Glutamatergic neuron (in vitro differentiated cells): Measurements from ENCODE around the gene CRTAP. TPM values are rescaled to one million over a fixed set of nuclear protein-coding genes. Genes with fewer than 3 reads are reported as not detected.

Experiments
- DNase-seq: peaks from one replicate; pipeline ENCODE4 v3.0.0; 2022
- H3K27ac Mint-ChIP-seq: one replicate; pipeline ENCODE4 v1.8.0; 2020; ENCODE audit warnings: mild to moderate bottlenecking, mixed read lengths, inconsistent platforms; ENCODE audit not compliant: unreplicated experiment
- H3K27me3 Mint-ChIP-seq: one replicate; pipeline ENCODE4 v1.8.0; 2020; ENCODE audit warnings: mild to moderate bottlenecking, moderate library complexity, mixed read lengths, inconsistent platforms; ENCODE audit not compliant: unreplicated experiment
- H3K36me3 Mint-ChIP-seq: one replicate; pipeline ENCODE4 v1.8.0; 2020; ENCODE audit warnings: mild to moderate bottlenecking, mixed read lengths, inconsistent platforms; ENCODE audit not compliant: unreplicated experiment
- H3K4me1 Mint-ChIP-seq: one replicate; pipeline ENCODE4 v1.8.0; 2020; ENCODE audit warnings: mild to moderate bottlenecking, low read depth, mixed read lengths, inconsistent platforms; ENCODE audit not compliant: unreplicated experiment
- H3K4me3 Mint-ChIP-seq: one replicate; pipeline ENCODE4 v1.8.0; 2020; ENCODE audit warnings: mild to moderate bottlenecking, mixed read lengths, inconsistent platforms; ENCODE audit not compliant: unreplicated experiment
- H3K9me3 Mint-ChIP-seq: one replicate; pipeline ENCODE4 v1.8.0; 2020; ENCODE audit warnings: mild to moderate bottlenecking, moderate library complexity, mixed read lengths, inconsistent platforms; ENCODE audit not compliant: unreplicated experiment
- CTCF ChIP-seq: fragments of 200-600 bp; sonication (generic); IDR thresholded peaks from one replicate; pipeline ENCODE4 v1.5.0; 2021; ENCODE audit not compliant: partially characterized antibody, unreplicated experiment
- total RNA-seq: library from RNA; stranded (reverse); fragmentation: NEBNext Ultra II Directional; extraction: Animal tissue kit (Norgen Biotek cat#: 25700); gene quantifications from one replicate; pipeline ENCODE4 v1.2.1, GENCODE V29; 2021; ENCODE audit not compliant: unreplicated experiment

The CRTAP gene
- total RNA-seq, 1 donor from 2014 or later = 43.2 TPM

DNA sequence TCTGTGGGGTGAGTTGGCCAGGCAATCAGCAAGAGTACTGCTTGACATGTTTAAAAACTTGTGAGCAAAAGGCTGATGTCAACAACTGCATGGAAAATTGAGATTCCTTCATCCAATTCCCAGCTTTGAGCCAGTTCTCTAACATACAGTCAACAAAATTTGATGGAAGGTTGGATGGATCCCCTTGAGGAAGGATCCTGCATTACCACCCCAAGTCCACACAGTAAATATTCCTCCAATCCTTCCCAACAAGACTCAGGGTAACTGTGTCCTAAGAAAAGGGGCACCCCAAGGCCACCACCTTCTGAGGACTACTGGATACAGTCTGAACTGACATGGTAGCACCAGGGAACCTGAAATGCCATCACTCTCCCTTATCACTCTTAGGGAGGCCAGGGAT, 32.0 kb upstream of the CRTAP start:
- Mint-ChIP-seq H3K36me3 (no peaks in the 10 kb centered on the region), H3K9me3 (no peaks in the 10 kb centered on the region), H3K27ac (no peak overlapping the region), H3K4me3 (no peak overlapping the region), H3K27me3 (peaks cover 1% of the 10 kb centered on the region), H3K4me1 (no peaks in the 10 kb centered on the region)
- no peak for TF ChIP-seq CTCF
- no peak for DNase-seq

GRCh38 chr3:33083958-33084357, 29.9 kb upstream of the CRTAP start:
- no peak for DNase-seq
- H3K9me3 Mint-ChIP-seq = no peaks in the 10 kb centered on the region
- H3K27me3 Mint-ChIP-seq = no peaks in the 10 kb centered on the region
- TF ChIP-seq CTCF = no peak
- no peaks in the 10 kb centered on the region for H3K4me1 Mint-ChIP-seq
- H3K36me3 Mint-ChIP-seq = no peaks in the 10 kb centered on the region
- no peak overlapping the region for H3K27ac Mint-ChIP-seq
- no peak overlapping the region for H3K4me3 Mint-ChIP-seq

DNA sequence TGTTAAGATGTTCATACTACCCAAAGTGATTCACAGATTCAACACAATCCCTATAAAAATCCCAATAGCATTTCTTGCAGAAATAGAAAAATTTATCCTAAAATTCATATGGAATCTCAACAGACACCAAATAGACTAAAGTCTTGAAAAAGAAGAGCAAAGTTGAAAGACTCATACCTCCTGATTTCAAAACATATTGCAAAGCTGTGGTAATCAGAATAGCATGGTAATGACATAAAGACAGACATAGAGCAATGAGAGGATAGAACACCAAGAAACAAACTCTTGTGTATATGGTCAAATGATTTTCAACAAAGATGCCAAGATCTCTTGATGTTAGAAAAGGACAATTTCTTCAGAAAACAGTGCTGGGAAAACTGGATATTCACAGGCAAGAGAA, 25.1 kb upstream of the CRTAP start:
- H3K27ac Mint-ChIP-seq = no peak overlapping the region
- H3K4me3 Mint-ChIP-seq = no peak overlapping the region
- no peaks in the 10 kb centered on the region for H3K36me3 Mint-ChIP-seq
- H3K4me1 Mint-ChIP-seq = no peaks in the 10 kb centered on the region
- no peaks in the 10 kb centered on the region for H3K27me3 Mint-ChIP-seq
- DNase-seq = no peak
- no peak for TF ChIP-seq CTCF
- no peaks in the 10 kb centered on the region for H3K9me3 Mint-ChIP-seq

DNA sequence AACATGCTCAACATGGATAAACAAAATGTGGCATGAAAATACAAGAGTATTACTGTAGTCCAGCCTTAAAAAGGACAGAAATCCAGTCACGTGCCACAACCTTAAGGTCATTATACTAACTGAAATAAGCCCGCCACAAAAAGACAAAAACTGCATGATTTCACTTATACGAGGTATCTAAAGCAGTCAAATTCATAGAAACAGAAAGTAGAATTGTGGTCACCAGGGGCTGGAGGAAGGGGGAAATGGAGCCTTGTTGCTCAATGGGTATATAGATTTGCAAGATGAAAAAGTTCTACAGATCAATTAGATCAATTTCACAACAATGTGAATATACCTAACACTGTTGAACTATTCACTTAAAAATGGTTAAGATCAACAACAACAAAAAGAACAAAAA, 24.3 kb upstream of the CRTAP start:
- no peak for DNase-seq
- no peak overlapping the region for H3K4me3 Mint-ChIP-seq
- H3K9me3 Mint-ChIP-seq = no peaks in the 10 kb centered on the region
- no peaks in the 10 kb centered on the region for H3K36me3 Mint-ChIP-seq
- TF ChIP-seq CTCF = no peak
- no peaks in the 10 kb centered on the region for H3K4me1 Mint-ChIP-seq
- no peaks in the 10 kb centered on the region for H3K27me3 Mint-ChIP-seq
- no peak overlapping the region for H3K27ac Mint-ChIP-seq

DNA sequence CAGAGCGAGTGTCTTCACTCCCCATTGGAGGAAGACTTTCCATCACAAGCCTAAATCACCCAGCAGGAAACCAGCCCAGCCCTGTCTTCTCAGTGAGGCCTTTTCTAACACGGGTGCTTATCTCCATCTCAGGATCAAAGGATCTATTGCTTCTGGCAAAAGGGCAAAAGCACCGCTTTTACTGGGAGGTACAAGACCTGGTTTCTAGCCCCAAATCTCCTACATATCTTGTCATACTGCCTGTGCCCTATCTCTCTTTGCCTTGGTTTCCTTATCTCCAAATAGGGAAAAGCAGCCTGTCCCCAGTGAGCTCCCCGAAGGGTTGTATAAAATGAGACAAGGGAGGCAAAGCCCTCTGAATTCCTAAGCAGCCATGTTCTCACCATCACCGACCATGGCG, 22.1 kb upstream of the CRTAP start:
- Mint-ChIP-seq H3K27me3 (peaks cover 2% of the 10 kb centered on the region), H3K4me1 (peaks cover 7% of the 10 kb centered on the region), H3K9me3 (peaks cover 2% of the 10 kb centered on the region), H3K27ac (no peak overlapping the region), H3K36me3 (no peaks in the 10 kb centered on the region), H3K4me3 (no peak overlapping the region)
- DNase-seq = no peak
- no peak for TF ChIP-seq CTCF
